PC-3 (cell line): Measurements from ENCODE around the gene MAP3K8. TPM values are rescaled to one million over a fixed set of nuclear protein-coding genes. Genes with fewer than 3 reads are reported as not detected.

Experiments used
- ATAC-seq: fragments of 200-7000 bp; cut with Tn5 transposase; 2 replicates; pipeline ENCODE4 v1.9.1; 2020; ENCODE audit warnings: mild to moderate bottlenecking, moderate library complexity
- BruUV-seq: library from RNA; stranded (reverse); fragments of 400-500 nt; replicated peaks from 2 replicates; lab custom pipeline; 2021; lab: Mats Ljungman, UMichigan
- CTCF ChIA-PET: fragments of 300-600 bp; sonication (Branson Sonifier 250); formaldehyde crosslinking; loops from one replicate; lab custom pipeline; 2022; ENCODE audit warnings: antibody characterized with exemption; lab: Charles Lee
- POLR2A ChIA-PET: fragments of 300-600 bp; sonication (Branson Sonifier 250); formaldehyde crosslinking; loops from one replicate; lab custom pipeline; 2022; ENCODE audit warnings: antibody characterized with exemption; ENCODE audit not compliant: unreplicated experiment; lab: Charles Lee
- DNase-seq: peaks from one replicate; pipeline ENCODE4 v3.0.0-alpha.2; 2015
- H2AFZ ChIP-seq: fragments of 300-600 bp; sonication (generic); 2 replicates; pipeline ENCODE4 v1.6.0; 2016; ENCODE audit warnings: antibody characterized with exemption, low read length
- H3F3A ChIP-seq: fragments of 300-600 bp; sonication (generic); one replicate; pipeline ENCODE4 v1.6.0; 2017; ENCODE audit warnings: antibody characterized with exemption, low read length, control low read depth, mild to moderate bottlenecking; ENCODE audit not compliant: unreplicated experiment
- H3K27ac ChIP-seq: fragments of 300-600 bp; sonication (generic); 2 replicates; pipeline ENCODE4 v1.5.1; 2016; ENCODE audit warnings: mild to moderate bottlenecking, low read length
- H3K27me3 ChIP-seq: fragments of 300-600 bp; sonication (generic); 2 replicates; pipeline ENCODE4 v1.6.1; 2016; ENCODE audit warnings: low read length, mixed read lengths
- H3K36me3 ChIP-seq: fragments of 300-600 bp; sonication (generic); 2 replicates; pipeline ENCODE4 v1.6.1; 2016; ENCODE audit warnings: low read depth, mixed run types, low read length, mixed read lengths
- H3K4me1 ChIP-seq: fragments of 300-600 bp; sonication (generic); 2 replicates; pipeline ENCODE4 v1.5.1; 2016; ENCODE audit warnings: low read length; ENCODE audit not compliant: insufficient read depth
- H3K4me2 ChIP-seq: fragments of 300-600 bp; sonication (generic); 2 replicates; pipeline ENCODE4 v1.6.0; 2016; ENCODE audit warnings: low read length
- H3K4me3 ChIP-seq: fragments of 300-600 bp; sonication (generic); 2 replicates; pipeline ENCODE4 v1.5.1; 2016; ENCODE audit warnings: mild to moderate bottlenecking, low read length, mixed read lengths
- H3K79me2 ChIP-seq: fragments of 300-600 bp; sonication (generic); 2 replicates; pipeline ENCODE4 v1.6.1; 2017; ENCODE audit warnings: low read length, mixed read lengths
- H3K9ac ChIP-seq: fragments of 300-600 bp; sonication (generic); 2 replicates; pipeline ENCODE4 v1.6.0; 2016; ENCODE audit warnings: mild to moderate bottlenecking, low read length
- H3K9me2 ChIP-seq: fragments of 300-600 bp; sonication (generic); replicated peaks from 2 replicates; pipeline ENCODE4 v1.6.1; 2016; ENCODE audit warnings: mixed run types, low read length, mixed read lengths
- H3K9me3 ChIP-seq: fragments of 300-600 bp; sonication (generic); 2 replicates; pipeline ENCODE4 v1.6.1; 2016; ENCODE audit warnings: low read length, mixed read lengths
- H4K20me1 ChIP-seq: fragments of 300-600 bp; sonication (generic); 2 replicates; pipeline ENCODE4 v1.6.1; 2016; ENCODE audit warnings: low read length, mixed read lengths
- CTCF ChIP-seq: fragments of 300-600 bp; sonication (generic); conservative IDR thresholded peaks from 2 replicates; pipeline ENCODE4 v1.5.1; 2017; ENCODE audit warnings: antibody characterized with exemption, low read depth, mild to moderate bottlenecking, low read length
- EZH2 ChIP-seq: fragments of 300-600 bp; sonication (generic); IDR thresholded peaks from one replicate; pipeline ENCODE4 v1.6.1; 2017; ENCODE audit warnings: antibody characterized with exemption, mild to moderate bottlenecking, low read length; ENCODE audit not compliant: unreplicated experiment
- EZH2phosphoT487 ChIP-seq: fragments of 300-600 bp; sonication (generic); IDR thresholded peaks from 2 replicates; pipeline ENCODE4 v1.6.1; 2018; ENCODE audit warnings: mild to moderate bottlenecking, antibody characterized with exemption, low read length, borderline replicate concordance
- intact Hi-C: fragments of 100-400 bp; cut with micrococcal nuclease; formaldehyde crosslinking; loops from 2 replicates; pipeline ENCODE4 v1.9.0; 2023
- total RNA-seq: library from RNA; depleted of rRNA; stranded (reverse); fragments of >200 nt; gene quantifications from 2 replicates; pipeline ENCODE4 v1.2.3, GENCODE V29; 2014

Gene MAP3K8
- total RNA-seq, 1 experiment from 2014 or later: 6.5 TPM

GRCh38 chr10:30505543-30506298 lies 71.7 kb downstream of the MAP3K8 start:
- ATAC-seq: no peak

GRCh38 chr10:30509508-30509907 lies 75.5 kb downstream of the MAP3K8 start:
- ChIA-PET CTCF (no interaction called here), POLR2A (no interaction called here)
- Histone ChIP-seq H4K20me1 (no peaks in the 10 kb centered on the region), H3K4me1 (peaks cover 7% of the 10 kb centered on the region), H3K9me3 (no peaks in the 10 kb centered on the region), H3K9ac (no peak overlapping the region), H3K9me2 (no peaks in the 10 kb centered on the region), H3K79me2 (no peaks in the 10 kb centered on the region), H3K4me2 (no peak overlapping the region), H2AFZ (no peak overlapping the region), H3K4me3 (no peak overlapping the region), H3K27ac (no peak overlapping the region), H3K36me3 (no peaks in the 10 kb centered on the region), H3K27me3 (no peaks in the 10 kb centered on the region), H3F3A (no peaks in the 10 kb centered on the region)
- intact Hi-C loops: no loop called here
- no peak for TF ChIP-seq EZH2
- no peak for TF ChIP-seq CTCF
- TF ChIP-seq EZH2phosphoT487: no peak
- no peak for ATAC-seq
- no TSS peak for BruUV-seq
- no peak for DNase-seq

More at GRCh38 chr10:30505543-30506298, 71.7 kb downstream of the MAP3K8 start:
- no peak overlapping the region for H3K4me3 ChIP-seq
- no peak overlapping the region for H2AFZ ChIP-seq
- intact Hi-C loops: no loop called here
- DNase-seq: no peak
- no peaks in the 10 kb centered on the region for H3K9me2 ChIP-seq
- no peaks in the 10 kb centered on the region for H3K79me2 ChIP-seq
- no peaks in the 10 kb centered on the region for H4K20me1 ChIP-seq
- H3K9me3 ChIP-seq: no peaks in the 10 kb centered on the region
- no peak overlapping the region for H3K27ac ChIP-seq
- POLR2A ChIA-PET: no interaction called here
- TF ChIP-seq EZH2 (no peak), CTCF (no peak), EZH2phosphoT487 (no peak)
- no peaks in the 10 kb centered on the region for H3K27me3 ChIP-seq
- no peak overlapping the region for H3K9ac ChIP-seq
- H3K4me1 ChIP-seq: peaks cover 13% of the 10 kb centered on the region
- CTCF ChIA-PET: no interaction called here
- H3K4me2 ChIP-seq: no peak overlapping the region
- H3F3A ChIP-seq: no peaks in the 10 kb centered on the region
- no peaks in the 10 kb centered on the region for H3K36me3 ChIP-seq
- BruUV-seq: no TSS peak

GRCh38 chr10:30510184-30510931 lies 76.4 kb downstream of the MAP3K8 start:
- Histone ChIP-seq H3F3A (no peaks in the 10 kb centered on the region), H3K79me2 (no peaks in the 10 kb centered on the region), H4K20me1 (no peaks in the 10 kb centered on the region), H3K4me1 (peaks cover 7% of the 10 kb centered on the region), H3K9me2 (no peaks in the 10 kb centered on the region), H2AFZ (no peak overlapping the region), H3K9ac (no peak overlapping the region), H3K36me3 (no peaks in the 10 kb centered on the region), H3K27ac (peak overlapping the region; percentile 7; the same call in 1 of the 2 replicates), H3K4me3 (no peak overlapping the region), H3K4me2 (peak overlapping the region; percentile 6; the same call in 1 of the 2 replicates), H3K27me3 (no peaks in the 10 kb centered on the region), H3K9me3 (no peaks in the 10 kb centered on the region)
- DNase-seq (peak; percentile 71), ATAC-seq (peak; percentile 87)
- ChIA-PET CTCF (no interaction called here), POLR2A (no interaction called here)
- intact Hi-C loops: no loop called here
- BruUV-seq: no TSS peak
- TF ChIP-seq CTCF: peak; percentile 47
- TF ChIP-seq EZH2phosphoT487: no peak
